ENCODE data around the gene MAN2B2. TPM values are rescaled to one million over a fixed set of nuclear protein-coding genes. Genes with fewer than 3 reads are reported as not detected.

The MAN2B2 gene
- total RNA-seq, 2 donors from 2014 or later = 22.4 to 28.3 TPM

DNA sequence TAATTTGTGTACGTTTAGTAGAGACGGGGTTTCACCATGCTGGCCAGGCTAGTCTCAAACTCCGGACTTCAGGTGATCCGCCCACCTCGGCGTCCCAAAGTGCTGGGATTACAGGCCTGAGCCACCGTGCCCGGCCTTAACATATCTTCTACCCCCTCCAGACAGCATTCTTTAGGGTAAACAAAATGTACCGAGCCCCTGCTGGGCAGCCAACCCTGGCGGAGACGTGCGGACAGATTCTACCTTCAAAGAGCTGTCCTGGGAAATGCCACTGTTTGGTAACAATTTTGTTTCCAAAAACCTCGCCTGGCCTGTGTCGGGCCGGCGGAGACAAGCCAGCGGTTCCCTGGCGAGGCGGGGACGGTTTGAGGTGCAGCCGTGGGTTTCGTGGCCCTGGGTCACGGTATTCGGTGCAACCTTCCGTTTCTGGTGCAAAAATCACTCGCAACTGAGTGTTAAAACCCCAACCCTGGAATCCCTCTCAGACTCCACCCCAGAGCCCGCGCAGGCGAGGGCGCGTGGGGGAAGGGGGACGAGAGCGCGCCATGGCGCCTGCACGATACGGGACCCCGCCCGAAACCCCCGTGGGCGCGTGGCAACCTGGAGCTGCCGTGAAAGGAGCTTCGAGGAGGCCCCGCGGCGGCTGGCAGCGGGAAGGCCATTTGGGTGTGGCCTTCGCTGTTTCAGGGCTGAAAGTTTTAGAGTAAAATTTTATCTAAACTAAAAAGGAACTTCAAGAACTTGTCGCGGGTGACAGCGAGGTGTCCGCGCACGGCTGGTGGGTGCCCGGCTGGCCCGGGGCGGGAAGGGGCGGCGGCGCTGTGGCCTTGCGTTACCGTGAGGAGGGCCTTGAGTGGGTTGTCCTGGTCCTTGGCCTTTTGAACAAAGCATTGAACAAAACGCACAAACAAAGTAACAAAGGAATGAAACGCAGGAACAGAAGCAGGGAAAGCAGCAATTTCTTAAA lies 82.5 kb downstream of the MAN2B2 start:
- 71 to 78% methylated on average over 58 to 65 of the region's 65 CpGs for WGBS, 2 donors
- peaks cover 10% of the 10 kb centered on the region for H3K4me1 ChIP-seq

DNA sequence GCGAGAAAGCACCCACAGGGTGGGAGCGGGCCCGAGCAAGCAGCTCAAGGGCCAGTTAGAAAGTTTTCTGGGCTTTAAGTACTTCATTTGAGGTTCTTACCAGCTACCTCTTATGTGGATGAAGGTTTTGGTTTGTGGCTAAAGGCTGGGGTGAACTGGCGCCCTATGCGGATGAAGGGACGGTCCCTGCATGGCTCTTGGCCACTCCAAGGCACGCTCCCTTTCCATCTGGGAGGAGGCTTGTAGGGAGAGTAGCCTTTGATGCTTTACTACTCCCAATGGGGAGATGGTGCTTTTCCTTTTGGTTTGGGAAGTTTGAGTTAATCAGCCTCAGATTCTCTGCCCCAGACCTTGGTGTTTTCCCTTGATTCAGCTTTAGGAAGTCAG lies 83.2 kb downstream of the MAN2B2 start:
- Histone ChIP-seq H3K4me1 (peaks cover 10% of the 10 kb centered on the region), H3K27ac (no peak overlapping the region), H3K9me3 (no peaks in the 10 kb centered on the region), H3K27me3 (no peaks in the 10 kb centered on the region), H3K4me3 (no peak overlapping the region), H3K36me3 (replicated peaks in 1 of 2; ENCODE audit: insufficient read depth in 1 of 2, low read depth in 2 of 2) (no peaks in the 10 kb centered on the region)
- WGBS, 2 donors = 88 to 89% methylated on average over 7 of the region's 7 CpGs
- intact Hi-C loops (cut with DNase I) = no loop called here
- no peak for DNase-seq
- TF ChIP-seq, protein P1, sequence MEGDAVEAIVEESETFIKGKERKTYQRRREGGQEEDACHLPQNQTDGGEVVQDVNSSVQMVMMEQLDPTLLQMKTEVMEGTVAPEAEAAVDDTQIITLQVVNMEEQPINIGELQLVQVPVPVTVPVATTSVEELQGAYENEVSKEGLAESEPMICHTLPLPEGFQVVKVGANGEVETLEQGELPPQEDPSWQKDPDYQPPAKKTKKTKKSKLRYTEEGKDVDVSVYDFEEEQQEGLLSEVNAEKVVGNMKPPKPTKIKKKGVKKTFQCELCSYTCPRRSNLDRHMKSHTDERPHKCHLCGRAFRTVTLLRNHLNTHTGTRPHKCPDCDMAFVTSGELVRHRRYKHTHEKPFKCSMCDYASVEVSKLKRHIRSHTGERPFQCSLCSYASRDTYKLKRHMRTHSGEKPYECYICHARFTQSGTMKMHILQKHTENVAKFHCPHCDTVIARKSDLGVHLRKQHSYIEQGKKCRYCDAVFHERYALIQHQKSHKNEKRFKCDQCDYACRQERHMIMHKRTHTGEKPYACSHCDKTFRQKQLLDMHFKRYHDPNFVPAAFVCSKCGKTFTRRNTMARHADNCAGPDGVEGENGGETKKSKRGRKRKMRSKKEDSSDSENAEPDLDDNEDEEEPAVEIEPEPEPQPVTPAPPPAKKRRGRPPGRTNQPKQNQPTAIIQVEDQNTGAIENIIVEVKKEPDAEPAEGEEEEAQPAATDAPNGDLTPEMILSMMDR (IDR thresholded peaks at IDR 0.05) = no peak
- no peak for TF ChIP-seq POLR2A (IDR thresholded peaks at IDR 0.05)
- peak; percentile 18 for ATAC-seq

More for the DNA sequence above, 82.5 kb downstream of the MAN2B2 start:
- Histone ChIP-seq H3K36me3 (replicated peaks in 1 of 2; ENCODE audit: insufficient read depth in 1 of 2, low read depth in 2 of 2) (no peaks in the 10 kb centered on the region), H3K9me3 (no peaks in the 10 kb centered on the region), H3K27me3 (no peaks in the 10 kb centered on the region), H3K4me3 (no peak overlapping the region), H3K27ac (no peak overlapping the region)
- ATAC-seq (no peak), DNase-seq (no peak)
- intact Hi-C loops (cut with DNase I) = no loop called here
- TF ChIP-seq POLR2A (IDR thresholded peaks at IDR 0.05) = no peak
- TF ChIP-seq, protein P1 (IDR thresholded peaks at IDR 0.05) = no peak

DNA sequence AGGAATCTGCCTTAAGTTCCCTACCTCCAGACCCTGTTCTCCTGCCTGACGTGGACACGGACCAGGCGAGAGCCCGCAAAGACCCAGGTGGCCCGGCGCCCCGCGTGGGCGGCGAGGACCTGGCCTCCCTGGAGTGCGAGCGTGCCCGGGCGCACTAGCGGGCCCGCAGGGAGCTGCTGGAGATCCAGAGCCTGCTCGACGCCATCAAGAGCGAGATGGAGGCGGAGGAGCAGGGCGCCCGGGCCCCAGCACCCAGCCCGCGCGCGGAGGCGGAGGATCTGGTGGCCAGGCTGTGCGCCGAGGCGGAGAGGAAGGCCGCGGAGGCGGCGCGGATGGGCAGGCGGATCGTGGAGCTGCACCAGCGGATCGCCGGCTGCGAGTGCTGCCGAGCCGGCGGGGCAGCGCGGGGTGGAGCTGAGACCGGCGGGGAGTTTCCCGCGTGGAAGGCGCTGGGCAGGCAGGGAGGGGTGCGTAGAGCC lies 83.6 kb downstream of the MAN2B2 start:
- peak in 3 of 4 donors; percentile 15 to 34 (median 23) for DNase-seq
- H3K36me3 ChIP-seq (replicated peaks in 1 of 2; ENCODE audit: insufficient read depth in 1 of 2, low read depth in 2 of 2) = no peaks in the 10 kb centered on the region
- WGBS, 2 donors = 24 to 64% methylated on average over 44 to 52 of the region's 52 CpGs
- H3K9me3 ChIP-seq = no peaks in the 10 kb centered on the region
- TF ChIP-seq, protein P1 (IDR thresholded peaks at IDR 0.05) = no peak
- TF ChIP-seq POLR2A (IDR thresholded peaks at IDR 0.05) = no peak
- H3K27me3 ChIP-seq = no peaks in the 10 kb centered on the region
- H3K27ac ChIP-seq = peak overlapping the region in 1 of 4 donors; percentile 12
- H3K4me1 ChIP-seq = peaks cover 10% of the 10 kb centered on the region
- peak; percentile 69 for ATAC-seq
- no peak overlapping the region for H3K4me3 ChIP-seq
- intact Hi-C loops (cut with DNase I) = no loop called here

DNA sequence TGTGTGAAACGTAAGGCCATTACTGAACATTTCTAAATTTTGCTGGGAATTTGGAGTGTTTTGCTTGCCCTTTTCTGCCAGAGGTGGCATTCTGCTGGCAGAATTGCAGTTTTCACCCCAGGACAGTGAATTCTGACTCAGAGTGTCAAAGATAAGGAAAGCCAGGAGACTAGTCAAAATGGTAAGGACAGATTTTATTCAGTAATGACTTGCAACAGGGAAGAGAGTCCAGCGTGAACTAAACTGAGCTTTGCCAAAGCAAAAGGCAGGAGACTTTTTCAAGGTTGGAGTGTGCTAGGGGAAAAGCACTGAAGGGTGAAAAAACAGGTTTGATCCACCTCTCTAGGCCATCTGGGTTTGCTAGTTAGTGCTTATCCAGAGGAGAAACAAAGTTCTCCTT lies 84.9 kb downstream of the MAN2B2 start:
- no peak for ATAC-seq
- WGBS, 2 donors = 86 to 95% methylated on average over 2 of the region's 2 CpGs
- no peak for DNase-seq

More for the DNA sequence above, 84.9 kb downstream of the MAN2B2 start:
- no peak overlapping the region for H3K27ac ChIP-seq
- H3K4me1 ChIP-seq = peaks cover 20% of the 10 kb centered on the region
- no peaks in the 10 kb centered on the region for H3K36me3 ChIP-seq (replicated peaks in 1 of 2; ENCODE audit: insufficient read depth in 1 of 2, low read depth in 2 of 2)
- H3K27me3 ChIP-seq = no peaks in the 10 kb centered on the region
- H3K4me3 ChIP-seq = no peak overlapping the region
- no peaks in the 10 kb centered on the region for H3K9me3 ChIP-seq
- TF ChIP-seq POLR2A (IDR thresholded peaks at IDR 0.05) = no peak
- TF ChIP-seq, protein P1 (IDR thresholded peaks at IDR 0.05) = no peak
- intact Hi-C loops (cut with DNase I) = no loop called here
